ENCODE results near the gene SH2D4B.

SH2D4B gene

DNA sequence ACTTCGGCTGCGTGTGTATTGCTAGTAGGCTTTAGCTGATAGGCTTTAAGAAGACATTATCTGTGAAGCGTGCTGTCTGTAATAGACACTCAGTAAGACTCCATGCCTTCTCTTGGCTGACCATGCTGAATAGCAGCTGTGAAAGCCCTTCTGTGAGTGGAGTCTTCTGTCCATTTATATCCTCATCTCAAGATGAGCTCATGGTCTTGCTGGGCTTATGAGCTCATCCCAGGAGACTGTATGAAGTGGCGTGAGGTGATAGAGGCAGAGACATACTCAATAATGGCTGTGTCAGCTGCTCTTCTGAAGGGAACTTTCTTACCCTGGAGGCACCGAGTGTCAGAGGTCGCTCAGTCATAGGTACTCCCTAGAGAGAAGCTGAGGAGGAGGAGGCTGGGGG is 111.5 kb downstream of the SH2D4B start:
- no peak for DNase-seq

DNA sequence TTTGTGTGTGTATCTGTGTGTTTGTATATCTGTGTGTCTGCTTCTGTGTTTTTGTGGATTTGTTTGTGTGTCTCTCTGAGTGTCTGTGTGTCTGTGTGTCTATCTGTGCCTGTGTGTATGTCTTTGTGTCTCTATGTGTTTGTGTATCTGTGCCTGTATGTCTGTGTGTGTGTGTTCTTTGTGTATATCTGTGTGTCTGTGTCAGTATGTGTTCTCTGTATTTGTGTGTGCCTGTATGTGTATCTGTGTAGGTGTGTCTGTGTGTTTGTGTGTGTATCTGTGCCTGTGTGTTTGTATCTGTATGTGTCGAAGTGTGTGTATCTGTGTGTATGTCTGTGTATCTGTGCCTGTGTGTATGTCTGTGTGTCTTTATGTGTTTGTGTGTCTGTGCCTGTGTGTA is 118.2 kb downstream of the SH2D4B start:
- DNase-seq: no peak

DNA sequence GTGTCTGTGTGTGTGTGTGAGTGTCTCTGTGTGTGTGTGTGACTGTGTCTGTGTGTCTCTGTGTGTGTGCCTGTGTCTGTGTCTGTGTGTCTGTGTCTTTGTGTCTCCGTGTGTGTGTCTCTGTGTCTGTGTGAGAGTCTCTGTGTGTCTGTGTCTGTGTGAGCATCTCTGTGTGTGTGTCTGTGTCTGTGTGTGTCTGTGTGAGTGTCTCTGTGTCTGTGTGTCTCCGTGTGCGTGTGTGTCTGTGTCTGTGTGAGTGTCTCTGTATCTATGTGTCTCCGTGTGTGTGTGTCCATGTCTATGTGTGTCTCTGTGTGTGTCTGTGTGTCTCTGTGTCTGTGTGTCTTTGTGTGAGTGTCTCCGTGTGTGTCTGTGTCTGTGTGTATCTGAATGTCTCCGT is 120.4 kb downstream of the SH2D4B start:
- no peak for DNase-seq

DNA sequence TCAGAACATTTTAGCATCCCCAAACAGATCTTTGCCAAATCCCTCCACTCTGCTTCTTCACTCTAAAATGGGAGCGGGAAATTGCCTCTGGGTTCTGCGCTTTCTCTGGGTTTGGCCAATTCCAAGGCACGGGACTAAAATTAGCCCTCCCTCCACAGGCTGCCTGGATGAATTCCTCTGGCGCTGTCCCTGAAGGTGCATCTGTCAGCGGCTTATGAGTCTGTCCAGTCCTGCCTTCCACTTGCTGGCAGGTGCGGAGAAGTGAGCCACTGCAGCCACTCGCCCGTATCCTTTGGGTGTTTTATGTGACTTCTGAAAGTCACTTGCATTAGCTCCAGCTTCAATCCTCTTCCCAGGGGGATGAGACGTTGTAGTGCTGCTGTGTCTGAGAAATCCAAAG is 121.6 kb downstream of the SH2D4B start:
- DNase-seq: no peak

DNA sequence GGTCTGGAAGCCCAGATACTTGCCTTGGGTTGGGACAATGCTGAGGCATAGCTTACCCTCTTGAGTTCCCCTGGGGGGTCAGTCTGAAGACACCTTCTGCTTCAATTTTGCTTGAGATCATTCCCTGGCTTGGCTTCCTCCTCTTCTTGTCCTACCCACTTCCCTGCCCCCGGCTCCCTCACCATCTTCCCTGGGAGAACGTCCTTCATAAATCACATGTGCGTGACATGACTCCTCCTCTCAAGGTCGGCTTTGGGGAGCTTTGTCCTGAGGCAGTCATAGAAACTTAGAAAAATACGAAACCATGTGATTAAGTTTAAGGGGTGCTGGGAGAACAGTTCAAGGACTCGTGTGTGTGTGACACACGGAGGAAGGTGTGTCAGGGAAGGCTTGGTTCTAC is 122.6 kb downstream of the SH2D4B start:
- no peak for DNase-seq

DNA sequence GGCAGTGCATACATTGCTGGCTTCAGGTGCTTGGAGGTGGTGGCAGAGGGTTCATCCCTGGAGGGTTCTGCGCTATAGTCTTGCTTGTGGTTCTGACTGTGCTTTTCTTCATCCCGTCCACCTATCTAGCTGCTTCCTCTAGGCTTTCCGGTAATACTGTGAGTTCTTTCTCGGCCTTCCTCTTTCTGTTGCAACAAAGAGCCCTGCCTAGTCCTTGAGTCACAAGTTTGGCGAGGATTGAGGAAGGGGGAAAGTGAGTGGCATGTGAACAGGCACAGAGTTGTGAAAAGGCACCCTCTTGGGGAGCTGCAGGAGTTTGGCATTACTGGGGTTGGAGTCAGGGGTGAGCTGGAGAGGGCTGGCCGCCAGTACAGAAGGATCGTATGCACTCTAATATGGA is 123.0 kb downstream of the SH2D4B start:
- no peak for DNase-seq

DNA sequence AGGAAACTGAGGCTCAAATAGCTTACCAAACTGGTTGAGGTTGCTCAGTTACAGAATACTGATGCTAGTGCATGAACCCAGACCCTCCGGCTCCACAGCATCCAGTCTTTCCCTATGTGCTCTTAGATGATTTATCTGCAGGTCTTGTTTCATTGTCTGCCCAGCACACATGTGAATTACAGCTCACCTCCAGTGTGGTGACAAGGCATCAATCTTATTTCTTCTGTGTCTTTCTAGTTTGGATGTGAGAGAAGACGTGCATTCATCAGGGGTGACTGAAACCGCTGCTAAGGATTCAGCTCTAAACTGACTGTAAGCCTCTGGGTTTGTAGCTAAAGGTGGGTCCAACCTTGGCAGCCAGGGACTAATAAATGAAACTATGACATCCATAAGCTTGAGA is 123.8 kb downstream of the SH2D4B start:
- DNase-seq: no peak

DNA sequence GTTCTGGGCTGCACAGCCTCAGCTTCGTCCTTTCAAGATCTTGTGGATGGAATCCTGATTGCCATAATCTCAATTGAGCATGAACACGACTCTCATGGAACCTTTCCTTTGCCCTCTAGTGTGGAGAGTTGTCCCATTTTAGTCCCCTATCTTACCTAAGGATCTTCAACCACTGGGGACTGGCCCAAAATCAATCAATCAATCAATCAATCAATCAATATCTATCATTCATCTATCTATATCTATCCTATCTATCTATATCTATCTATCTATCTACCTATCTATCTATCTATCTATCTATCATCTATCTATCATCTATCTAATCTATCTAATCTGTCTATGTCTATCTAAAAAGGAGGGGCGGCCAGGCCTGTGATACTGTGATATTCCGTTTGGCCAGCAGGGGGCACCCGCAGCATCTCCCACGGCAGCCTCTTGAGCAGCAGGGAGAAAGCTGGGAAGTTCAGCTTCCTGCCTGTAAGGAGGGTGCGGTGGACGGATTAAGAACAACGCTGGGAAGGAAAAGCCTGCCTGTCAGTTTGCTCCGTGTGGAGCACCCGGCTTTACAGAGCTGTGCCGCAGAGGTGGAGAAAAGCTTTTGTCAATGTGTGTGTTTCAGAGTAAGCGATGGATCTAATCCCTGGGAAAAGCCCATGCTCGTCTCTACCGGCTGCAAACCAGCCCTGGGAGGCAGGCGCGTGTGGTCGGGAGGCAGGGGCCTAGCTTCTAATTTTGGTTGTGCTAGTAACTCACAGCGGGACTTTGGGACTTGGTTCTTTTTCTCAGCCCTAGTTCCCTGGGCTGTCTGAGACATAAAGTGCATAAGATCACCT is 124.9 kb downstream of the SH2D4B start:
- DNase-seq: peak; percentile 75

DNA sequence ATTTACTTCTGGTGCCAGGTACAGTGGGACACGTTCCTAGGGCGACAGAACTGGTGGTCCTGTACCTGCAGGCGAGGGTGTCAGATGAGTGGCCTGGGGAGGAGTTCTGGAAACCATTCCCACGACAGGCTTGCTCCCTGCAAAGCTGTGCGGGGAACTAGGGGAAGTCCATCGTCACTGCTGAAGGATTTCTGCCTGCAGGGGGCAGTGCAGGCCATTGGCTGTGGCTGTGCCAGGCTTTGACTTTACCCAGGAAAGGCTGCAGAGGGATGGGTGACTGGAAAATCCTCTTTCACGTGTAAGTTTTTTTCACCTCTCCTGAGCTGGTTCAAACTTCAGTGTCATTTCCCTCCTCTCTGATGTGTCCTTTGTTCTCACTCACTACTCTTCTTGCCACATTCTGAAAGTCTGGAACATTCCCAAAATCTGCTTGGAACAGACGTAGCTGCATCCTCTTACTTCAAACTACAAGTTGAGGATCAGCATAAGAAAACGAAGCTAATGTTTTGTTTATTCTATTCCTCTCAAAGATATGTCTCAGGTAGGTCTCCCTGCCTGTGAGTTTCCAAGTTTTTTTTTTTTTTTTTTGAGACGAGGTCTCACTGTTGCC is 126.5 kb downstream of the SH2D4B start:
- peak; percentile 44 for DNase-seq

DNA sequence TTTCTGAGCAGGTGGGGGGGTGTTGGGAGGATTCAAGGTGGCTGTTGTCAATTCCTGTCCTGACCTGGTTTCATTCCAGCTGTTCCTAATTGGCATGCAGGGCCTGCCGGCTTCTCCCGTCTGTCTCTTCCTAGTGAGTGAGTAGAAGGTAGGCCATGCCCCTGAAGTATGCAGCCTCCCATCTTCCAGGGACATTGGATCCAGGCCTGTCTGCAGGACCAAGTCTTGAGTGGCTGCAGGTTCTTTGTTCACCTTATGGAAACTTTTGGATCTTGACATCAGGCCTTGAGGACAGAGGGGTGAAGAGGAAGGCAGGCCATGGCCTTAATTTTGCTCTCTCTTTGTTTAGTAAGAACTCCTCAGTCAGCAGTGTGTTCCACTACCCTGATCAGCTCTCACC is 131.8 kb downstream of the SH2D4B start:
- no peak for DNase-seq

DNA sequence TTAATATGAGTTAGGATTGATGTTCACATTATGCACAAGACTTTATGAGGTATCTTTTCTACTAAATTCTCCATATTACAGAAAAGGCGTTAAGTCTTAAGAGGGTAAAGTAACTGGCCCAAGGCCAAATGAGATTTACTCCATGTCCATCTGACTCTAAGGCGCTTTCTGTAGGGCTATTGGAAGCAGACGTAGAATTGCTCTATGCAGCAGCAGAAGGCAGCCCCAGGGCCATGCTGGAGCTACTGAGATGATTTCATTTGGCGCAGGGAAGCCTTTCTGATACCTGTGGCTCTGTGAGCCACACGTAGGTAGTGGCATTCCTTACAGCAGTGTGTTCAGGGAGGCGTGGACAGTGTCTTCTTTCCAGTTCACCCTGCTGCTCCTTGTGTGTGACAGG is 133.1 kb downstream of the SH2D4B start:
- DNase-seq: no peak

DNA sequence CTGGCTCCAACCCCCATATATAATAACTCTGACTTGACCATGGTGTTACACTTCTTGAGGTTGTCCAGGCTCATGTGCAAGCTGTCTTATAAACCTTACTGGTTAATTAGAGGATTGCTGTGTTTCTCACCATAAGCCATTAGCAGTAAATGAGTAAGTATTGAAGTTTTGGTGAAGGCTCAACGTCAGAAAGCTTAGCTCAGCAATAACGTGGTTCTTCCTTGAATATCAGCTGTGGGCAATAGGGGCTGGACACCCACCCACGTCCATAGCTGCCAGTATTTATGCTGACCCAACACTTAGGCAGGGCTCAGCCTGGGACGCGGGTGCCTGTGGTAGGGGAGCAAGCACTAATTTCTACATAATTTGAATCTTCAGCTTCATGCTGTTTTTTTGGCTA is 134.1 kb downstream of the SH2D4B start:
- no peak for DNase-seq

DNA sequence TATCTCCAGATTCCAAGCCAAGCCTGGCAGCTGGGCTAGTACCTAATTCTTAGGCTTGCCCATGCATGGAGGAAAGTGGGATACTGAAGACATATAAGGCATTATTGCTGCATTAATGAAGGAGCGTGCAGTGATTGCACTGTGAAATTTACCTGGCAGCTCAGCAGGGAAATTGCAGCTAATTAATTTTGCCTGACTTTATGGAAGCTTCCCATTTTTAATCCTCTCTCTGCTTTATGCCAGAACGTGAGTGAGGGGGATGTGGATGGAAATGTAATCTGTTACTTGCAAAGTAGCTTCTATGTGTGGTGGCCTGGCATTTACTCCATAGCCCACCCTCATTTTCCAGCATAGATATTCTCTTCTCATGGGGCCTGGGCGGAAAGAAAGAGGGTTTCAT is 134.9 kb downstream of the SH2D4B start:
- no peak for DNase-seq

DNA sequence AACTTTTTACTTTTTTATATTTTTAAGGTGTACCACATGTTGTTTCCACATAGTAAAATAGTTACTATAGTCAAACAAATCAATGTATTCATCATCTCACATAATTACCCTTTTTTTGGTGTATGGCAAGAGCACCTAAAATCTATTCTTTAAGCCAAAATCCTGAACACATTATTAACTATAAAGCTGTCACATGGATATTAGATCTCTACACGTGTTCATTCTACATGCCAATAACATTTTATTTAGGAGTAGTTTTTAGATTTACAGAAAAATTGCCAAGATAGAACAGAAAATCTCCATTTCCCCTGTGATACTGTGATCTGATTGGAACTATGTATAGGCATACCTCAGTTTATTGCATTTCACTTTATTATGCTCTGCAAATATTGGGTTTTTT is 137.1 kb downstream of the SH2D4B start:
- DNase-seq: no peak

DNA sequence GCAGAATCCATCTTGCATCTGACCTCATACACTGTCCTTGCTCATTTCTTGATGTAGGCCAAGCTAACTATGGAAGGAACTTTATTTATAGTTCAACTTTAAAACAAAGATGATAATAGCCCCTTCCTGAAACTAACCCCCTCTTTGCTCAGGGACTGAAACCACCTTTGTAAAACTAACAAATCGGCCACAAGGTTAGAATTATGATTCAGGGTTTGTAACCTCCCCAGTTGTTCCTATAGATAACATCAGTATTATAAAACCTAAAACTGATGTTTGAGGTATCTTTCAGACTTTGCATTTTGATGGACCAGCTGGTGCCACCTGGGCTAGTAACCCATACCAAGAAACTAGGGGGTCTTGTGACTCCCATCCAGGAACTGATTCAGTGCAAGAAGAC is 143.4 kb downstream of the SH2D4B start:
- DNase-seq: no peak

DNA sequence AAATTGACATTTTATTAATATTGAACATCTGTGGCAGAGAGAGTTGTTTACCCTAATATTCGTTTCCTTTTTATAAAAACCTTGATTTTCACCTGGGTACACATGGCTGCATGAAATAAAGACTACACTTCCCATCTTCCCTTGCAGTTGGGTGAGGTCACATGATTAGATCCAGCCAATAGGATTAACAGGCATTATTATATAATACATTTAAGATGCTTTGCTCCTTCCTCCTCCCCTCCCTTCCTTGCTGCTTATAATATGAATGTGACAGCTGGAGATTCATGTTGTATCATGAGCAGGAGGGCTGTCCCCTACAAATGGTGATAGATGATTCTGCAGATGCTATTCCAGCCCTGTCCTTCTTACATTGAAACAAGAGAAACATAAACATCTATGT is 146.6 kb downstream of the SH2D4B start:
- DNase-seq: no peak

DNA sequence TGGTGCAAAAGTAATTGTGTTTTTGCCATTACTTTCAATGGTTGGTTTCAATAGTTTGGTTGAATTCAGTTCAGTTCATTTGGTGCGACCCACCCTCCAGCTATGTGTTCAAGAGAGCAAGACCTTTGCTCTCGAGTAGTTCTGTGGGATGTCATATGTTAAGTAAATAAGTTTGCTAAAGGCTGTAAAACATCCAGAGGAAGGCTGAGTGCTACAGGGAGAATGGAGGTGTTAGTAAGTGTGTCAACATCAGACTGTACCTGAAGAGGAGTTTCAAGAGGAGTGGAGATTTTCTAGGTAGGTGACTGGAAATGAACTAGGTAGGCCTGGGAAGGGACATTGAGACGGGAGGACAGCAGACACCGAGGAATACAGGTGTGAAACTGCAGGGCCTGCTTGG is 147.7 kb downstream of the SH2D4B start:
- no peak for DNase-seq

DNA sequence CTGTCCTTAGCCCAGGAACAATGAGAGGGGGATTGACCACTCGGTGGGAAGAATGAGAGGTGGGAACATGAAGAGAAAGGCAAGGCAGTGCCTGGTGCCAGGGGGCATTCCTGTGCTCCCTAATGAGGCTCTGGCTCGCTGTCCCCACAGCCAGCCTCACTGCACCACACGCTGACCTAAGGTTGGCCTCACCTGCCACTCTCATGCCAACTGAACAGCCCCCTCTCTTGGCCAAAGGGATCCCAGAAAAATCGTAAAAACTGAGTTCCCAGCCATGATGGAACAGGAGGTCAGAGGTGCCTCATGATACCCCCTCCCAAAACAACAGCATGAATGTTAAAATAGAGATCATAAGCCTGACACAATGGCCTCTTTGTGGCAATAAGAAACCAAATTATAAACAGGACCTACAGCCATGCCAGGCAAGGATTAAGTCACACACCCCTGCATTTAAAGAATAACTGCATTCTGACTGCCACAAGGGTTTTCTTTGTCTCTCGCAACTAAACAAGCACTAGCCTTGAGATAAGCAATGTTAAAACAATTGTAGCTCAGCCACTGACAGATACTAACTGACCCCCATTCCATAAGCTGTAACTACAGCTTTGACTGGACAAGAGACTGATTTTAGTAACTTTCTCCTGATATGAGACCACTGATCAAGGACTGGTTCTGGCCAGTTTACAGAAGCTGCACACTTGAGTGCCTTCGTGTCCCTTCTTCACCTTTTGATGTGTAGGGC is 149.2 kb downstream of the SH2D4B start:
- DNase-seq: no peak

DNA sequence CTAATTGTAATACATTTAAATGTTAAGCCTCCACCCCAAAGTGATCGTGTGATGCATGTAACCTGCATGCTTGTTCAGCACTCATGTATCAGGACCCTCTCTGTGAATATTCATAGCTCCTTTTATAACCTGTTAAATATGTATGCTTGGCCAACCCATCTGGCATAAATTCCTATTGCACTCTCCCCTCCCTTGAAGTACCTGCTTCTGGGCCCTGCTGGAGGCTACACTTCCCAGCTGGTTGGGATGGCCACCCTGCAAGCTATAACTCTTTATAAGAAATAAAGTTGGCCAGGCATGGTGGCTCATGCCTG is 149.7 kb downstream of the SH2D4B start:
- no peak for DNase-seq

DNA sequence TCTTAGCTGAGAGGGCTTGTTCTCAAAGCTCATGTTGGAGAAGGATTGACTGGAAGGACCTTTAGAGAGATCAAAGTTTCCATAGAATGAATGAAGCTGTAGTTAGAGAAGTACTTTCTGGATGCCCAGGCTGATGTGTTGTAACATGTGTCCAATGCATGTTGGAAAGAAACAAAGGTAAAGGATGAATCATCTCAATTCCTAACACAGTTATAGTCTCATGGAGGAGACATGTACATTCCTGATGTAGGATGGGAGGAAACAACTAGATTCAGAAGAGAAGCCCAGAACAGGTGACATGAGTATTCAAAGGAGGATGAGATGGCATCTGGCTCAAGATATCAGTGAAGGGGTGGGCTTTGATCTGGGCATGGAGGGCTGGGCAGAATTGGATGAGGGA is 152.7 kb downstream of the SH2D4B start:
- no peak for DNase-seq

DNA sequence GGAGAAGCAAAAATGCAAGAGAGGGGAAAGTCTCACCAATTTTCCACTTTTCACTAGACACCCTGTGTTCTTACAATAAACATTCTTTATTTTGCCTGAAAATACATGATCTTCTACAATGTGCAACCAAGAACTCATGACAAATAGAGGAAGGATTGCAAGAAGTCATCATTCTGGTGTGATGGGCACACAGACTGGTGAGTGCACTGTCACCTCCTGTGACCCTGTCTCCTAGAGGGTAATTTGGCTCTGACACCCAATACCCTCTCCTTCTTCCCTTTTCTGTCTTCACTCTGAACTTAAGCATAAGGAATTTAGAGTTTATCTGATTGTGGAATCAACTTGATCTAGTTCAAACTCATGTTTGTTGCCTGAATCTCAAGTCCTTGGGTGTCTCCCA is 153.7 kb downstream of the SH2D4B start:
- DNase-seq: no peak

DNA sequence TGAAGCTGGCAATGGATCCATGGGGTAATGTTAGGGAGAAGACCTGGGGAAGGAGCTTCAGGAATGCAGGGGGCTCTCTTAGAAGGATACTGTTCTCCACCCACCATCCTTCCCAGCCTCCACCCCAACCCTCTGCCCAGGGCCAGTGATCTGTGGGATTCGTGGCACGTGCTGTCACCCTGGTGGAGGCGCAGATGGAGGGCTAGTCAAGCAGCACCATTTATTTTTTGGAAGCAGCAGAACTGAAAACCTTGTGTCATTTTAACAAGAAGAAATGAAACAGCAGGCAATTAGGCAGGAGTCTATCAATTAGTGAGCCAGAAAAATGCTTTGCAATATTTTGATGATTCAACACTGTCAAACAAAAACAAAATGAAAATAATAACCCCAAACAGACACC is 155.9 kb downstream of the SH2D4B start:
- DNase-seq: no peak

DNA sequence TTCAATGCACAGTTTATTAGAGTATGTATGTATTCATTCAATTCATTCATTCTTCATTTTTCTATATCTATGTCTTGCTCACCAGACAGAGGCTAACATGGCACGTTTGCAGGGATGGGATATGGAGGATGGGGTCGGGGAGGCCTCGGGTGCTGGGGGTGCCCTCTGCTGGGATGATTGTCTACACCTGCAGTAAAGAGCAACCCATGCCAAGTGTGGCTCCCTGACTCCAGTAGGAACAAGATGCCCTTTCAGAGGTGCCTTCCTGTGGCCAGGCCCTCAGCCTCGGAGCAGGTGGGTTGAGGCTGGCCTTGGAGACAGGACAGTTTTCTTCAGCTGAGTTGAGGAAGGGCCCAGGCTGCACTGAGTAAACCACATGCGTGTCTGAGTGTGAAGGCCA is 157.2 kb downstream of the SH2D4B start:
- no peak for DNase-seq

Measured in activated T-cell treated with anti-CD3 and anti-CD28 coated beads, Interleukin-2, amount 50 U/mL, for 1 hour (primary cell).